DMS 273 treated with DMSO at 0.1 percent for 48 hours (cell line): Measurements from ENCODE around the gene LSAMP.
"Not testable (repeated sequence)": the region's sequence is repeated elsewhere in the genome, so short reads cannot be mapped to it uniquely, and the experiment has no call there.

Experiments used
- DNase-seq: peaks from one replicate; lab custom pipeline; 2025; lab: John Stamatoyannopoulos, UW

LSAMP gene

DNA sequence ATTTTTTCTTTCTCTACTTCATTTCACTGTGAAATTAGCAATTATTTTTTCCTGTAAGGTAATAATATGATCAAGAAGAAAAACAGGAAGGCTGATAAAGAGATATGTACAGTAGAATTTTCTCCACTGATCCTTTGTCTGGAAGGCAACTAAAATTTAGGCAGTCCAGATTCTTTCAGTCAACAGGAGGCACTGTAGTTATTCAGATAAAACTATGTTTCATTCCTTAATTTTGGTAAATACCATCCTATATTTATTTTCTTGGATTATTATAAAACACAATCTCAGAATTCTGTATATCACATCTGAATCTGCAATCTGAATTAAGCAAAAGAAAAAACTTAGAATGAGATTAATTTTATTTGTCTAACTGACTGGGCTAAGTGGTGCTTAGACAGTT lies 343.2 kb downstream of the LSAMP start:
- no peak for DNase-seq

DNA sequence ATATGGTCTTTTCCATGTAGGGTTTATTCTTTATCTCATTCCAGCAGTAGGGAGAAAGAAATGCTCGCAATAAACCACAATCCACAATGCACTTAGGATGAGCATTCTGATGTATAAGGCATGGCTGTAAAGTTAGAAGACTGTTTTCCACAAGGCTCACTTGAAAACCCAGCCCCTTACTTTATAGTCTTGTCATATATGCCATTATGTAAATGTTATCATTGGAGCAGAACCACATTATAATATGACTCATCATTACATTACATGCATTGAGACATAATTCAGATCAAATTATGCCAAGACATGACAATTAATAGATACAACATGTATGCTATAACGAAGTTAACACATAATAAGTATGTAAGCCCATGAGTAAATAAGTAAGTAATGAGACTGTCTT lies 348.1 kb downstream of the LSAMP start:
- DNase-seq: no peak

GRCh38 chr3:116096631-116097030 lies 348.7 kb downstream of the LSAMP start:
- no peak for DNase-seq

GRCh38 chr3:116093374-116093773 lies 351.9 kb downstream of the LSAMP start:
- no peak for DNase-seq

DNA sequence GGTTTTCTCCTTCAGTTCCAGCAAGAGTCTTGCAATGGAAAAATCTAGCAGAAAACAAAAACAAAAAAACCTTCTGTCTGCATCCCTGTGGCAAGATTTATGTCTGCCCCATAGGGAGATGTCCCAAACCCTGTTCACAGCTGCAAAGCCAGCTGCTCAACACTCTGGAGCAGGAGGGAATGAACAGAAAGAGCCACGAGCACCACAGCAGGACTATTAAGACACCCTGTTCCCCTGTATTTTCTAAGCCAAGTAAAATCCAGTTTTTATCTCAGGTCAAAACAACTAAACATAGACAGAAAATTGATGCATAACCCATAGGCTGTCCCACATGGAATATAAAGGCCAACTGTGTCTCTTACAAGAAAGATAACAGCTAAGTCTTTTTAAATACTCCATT lies 357.9 kb downstream of the LSAMP start:
- peak; percentile 64 for DNase-seq

DNA sequence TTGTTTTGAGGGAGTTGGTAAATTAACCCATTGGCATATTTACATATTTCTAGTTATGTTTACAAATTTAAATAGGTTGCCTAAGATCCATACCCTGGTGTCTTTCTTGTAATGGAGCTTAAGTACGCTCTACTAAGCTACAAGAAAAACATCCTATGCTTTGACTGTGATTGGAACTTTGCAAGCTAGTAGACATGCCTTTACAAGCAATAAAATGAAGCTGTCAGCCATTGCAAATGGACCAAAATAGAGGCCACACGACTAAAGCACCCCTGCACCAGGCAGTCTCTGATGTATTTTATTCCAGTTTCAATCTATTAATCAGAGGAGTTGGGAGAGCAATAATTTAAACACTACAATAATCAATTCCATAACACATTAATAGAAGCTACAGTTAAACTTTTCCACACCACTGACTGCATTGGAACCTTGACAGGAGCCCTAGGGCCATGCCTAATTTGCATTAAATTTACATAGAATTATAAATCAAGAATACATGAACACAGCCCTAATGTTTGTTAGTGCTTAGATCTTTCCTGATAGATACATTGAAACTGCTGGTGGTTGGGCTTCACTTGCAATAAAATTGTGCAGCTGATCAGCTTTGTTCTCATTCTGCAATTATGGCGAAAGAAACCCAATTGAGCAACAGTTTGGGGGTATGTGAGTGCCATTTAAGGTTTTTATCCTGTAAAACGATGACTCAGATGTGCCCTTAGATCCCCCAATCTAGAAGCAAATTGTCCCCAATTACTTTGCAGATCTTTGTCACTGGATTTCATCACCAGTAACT lies 360.1 kb downstream of the LSAMP start:
- no peak for DNase-seq

GRCh38 chr3:116083683-116084082 lies 361.6 kb downstream of the LSAMP start:
- no peak for DNase-seq

DNA sequence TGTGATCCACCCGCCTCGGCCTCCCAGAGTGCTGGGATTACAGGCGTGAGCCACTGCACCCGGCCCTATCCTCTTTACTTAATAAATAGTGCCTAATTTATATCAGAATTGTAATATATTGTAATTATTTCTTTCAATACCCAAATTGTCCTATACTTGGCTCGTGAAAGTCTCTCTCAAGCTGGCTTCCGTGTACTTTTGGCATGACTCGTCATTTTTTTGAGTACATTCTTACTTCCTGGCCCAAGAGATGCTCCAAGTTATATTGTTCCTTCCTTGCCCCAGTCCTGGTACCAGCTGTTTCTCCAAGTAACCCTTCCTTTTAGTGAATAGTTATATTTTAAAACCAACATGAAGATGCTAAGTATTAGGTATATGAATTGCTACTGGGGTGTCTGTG lies 366.7 kb downstream of the LSAMP start:
- no peak for DNase-seq

- DNase-seq: no peak
These were observed 367.7 kb downstream of the LSAMP start for GRCh38 chr3:116077557-116077956.

- DNase-seq: no peak
These were observed 368.2 kb downstream of the LSAMP start for GRCh38 chr3:116077059-116077458.

GRCh38 chr3:116070516-116071278 lies 374.6 kb downstream of the LSAMP start:
- DNase-seq: not testable (repeated sequence)

GRCh38 chr3:116070061-116070460 lies 375.2 kb downstream of the LSAMP start:
- DNase-seq: no peak

- no peak for DNase-seq
These were observed 376.3 kb downstream of the LSAMP start for GRCh38 chr3:116069024-116069423.

- peak; percentile 94 for DNase-seq
These were observed 378.0 kb downstream of the LSAMP start for GRCh38 chr3:116067326-116067725.

GRCh38 chr3:116065501-116065900 lies 379.8 kb downstream of the LSAMP start:
- DNase-seq: no peak

- no peak for DNase-seq
These were observed 380.6 kb downstream of the LSAMP start for GRCh38 chr3:116064646-116065045.

- no peak for DNase-seq
These were observed 385.7 kb downstream of the LSAMP start for GRCh38 chr3:116059421-116060096.

DNA sequence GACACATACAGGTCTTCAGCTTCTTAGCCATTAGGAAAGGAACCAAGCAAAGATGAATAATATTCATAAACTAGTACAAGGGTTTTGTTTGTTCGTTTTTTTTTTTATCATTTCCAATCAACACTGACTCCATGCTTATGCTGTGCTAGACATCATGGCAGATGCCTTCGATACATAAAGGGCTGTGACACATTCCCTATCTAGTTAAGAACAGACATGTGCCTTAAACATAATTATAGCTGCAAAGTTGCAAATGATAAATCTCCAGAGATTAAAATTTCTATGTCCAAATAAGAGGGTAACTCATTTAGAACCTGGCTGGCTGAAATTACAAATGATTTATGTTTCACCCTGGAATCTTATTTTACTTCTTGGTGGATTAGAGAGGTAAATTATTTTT lies 386.4 kb downstream of the LSAMP start:
- no peak for DNase-seq

GRCh38 chr3:116057400-116058006 lies 387.8 kb downstream of the LSAMP start:
- DNase-seq: no peak

GRCh38 chr3:116056280-116056679 lies 389.0 kb downstream of the LSAMP start:
- no peak for DNase-seq

DNA sequence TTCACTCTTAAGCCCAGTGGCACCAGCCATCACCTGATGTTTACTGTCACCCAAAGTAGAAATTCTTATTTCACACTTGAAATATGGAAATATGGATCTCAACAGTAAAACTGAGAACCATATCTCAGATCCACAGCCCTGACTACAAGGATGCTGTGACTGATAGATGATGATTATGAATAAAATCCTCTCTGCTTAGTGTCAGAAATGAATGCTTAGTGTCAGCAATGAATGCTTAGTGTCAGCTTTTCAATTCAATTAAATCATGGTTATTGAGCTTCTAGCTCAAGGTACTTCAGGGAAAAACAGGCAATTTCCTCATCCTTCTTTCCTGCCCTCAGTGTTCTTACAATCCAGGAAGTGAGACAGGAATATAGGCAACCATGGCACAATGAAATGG lies 392.3 kb downstream of the LSAMP start:
- no peak for DNase-seq

DNA sequence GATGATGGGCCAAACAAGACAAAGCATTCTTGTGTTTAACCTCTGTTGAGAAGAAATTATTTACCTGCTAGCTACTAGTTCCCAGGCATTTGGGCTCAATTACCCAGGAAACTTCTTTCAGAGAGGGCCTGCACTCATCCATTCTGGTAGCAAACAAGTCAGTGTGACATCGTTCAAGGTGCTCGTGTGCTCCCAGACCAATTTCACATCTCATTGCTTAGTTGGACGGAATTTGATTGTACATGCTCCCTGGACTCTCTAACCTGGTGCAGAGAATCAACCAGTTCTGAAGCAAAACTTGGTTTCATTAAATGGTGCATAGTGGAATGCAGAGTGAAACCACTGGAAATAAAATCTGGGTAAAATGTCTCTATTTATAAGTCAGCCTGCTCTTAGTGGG lies 392.7 kb downstream of the LSAMP start:
- DNase-seq: no peak
